CD4-positive, alpha-beta T cell treated with Interleukin-10 for 1 hour (primary cell): ENCODE measurements around the gene ABHD12.

ENCODE experiments used
- DNase-seq: peaks from one replicate; pipeline ENCODE4 v3.0.0-alpha.2; 2020

ABHD12 gene

GRCh38 chr20:25380945-25381614, 9.6 kb downstream of the ABHD12 start:
- DNase-seq: no peak

DNA sequence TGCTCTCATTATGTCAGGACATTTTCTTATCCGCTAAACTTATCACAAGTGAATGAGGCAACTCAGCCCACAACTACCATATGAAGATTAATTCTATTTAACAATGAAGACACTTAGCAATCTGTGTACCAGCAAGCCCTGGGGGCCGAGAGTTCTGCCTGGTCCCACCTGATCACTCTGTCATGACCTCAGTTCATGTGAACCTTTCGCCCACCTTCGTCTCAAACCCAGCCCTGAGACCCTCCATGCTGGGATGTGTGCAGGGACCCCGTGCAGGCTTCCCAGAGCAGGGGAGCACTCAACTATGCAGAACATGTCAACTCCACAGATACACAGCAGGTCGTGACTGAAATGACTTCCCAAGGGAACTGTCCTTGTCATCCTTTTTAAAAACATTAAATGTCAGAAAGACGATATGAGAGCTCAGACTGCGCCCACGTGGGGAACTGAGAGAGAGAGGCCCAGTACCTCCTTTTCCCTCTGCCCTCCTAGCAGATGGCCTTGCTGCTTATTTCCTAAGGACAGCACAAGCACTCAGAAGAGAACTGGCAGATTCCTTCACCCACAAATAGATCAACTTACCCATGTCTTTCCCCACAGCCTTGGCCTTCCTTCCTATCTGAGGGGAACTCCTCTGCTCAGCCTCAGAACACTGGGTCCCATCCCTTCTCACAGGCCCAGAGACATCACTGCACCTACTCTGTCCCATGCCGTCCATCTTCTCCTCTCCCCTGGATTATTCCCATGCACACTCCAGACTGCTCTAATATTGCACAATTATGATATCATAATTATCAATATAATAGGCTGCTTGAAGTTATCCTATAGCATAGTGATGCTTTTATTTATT, 11.5 kb downstream of the ABHD12 start:
- no peak for DNase-seq

- DNase-seq: no peak
Measured at GRCh38 chr20:25378189-25378883, 12.3 kb downstream of the ABHD12 start.

DNA sequence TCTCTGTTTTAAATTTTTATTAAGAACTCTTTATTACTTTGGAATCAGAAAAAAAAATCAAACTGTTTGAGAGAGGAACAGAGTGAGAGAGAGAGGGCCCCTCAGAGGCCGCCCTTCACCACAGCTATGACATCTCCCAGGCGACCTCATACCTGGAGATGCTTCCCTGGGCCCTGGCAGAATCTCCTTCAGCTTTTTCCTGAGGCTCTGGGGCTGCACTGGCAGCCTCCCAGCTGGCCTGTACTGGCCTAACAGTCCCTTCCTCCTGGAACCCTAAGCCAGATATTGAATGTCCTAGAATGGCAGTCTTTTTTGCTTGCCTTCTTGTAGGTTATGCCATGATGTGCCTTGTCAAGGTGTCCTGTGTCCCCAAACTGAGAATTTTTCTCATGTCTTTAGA, 13.7 kb downstream of the ABHD12 start:
- no peak for DNase-seq

GRCh38 chr20:25376236-25376635, 14.4 kb downstream of the ABHD12 start:
- no peak for DNase-seq

DNA sequence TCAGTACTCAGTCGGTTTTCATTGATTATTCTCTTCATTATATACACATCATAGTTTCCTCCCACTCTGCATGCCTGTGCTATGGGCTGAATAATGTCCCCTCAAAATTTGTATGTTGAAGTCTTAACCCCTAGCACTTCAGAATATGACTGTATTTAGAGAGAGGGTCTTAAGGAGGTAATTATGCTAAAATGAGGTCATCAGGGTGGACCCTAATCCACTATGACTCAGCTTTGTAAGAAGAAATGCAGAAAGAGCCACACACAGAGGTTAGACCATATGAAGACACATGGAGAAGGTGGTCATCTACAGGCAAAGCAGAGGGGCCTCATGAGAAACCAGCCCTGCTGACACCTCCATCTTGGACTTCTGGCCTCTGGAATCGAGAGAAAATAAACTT, 15.8 kb downstream of the ABHD12 start:
- DNase-seq: no peak

- DNase-seq: no peak
Measured at GRCh38 chr20:25372584-25373336, 17.9 kb downstream of the ABHD12 start.

DNA sequence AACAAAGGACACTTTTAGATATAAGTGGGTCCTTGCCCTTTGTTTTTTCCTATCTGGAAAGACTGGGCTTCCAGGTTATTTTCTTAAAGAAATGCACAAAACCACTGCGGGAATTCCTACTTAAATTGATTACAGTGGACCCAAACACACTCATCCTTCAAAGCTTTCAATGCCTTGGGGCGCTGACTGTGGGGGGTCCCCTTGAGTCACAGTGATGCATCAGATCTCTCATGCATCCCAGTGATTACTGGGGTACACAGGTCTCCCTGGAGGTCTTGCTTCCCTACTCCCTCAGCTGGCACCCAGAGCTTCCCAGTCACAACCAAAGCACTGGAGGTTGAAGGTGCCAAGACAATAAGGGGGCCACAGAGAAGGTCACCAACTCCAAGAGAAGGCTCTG, 20.7 kb downstream of the ABHD12 start:
- DNase-seq: no peak

GRCh38 chr20:25369529-25369928, 21.1 kb downstream of the ABHD12 start:
- no peak for DNase-seq

DNA sequence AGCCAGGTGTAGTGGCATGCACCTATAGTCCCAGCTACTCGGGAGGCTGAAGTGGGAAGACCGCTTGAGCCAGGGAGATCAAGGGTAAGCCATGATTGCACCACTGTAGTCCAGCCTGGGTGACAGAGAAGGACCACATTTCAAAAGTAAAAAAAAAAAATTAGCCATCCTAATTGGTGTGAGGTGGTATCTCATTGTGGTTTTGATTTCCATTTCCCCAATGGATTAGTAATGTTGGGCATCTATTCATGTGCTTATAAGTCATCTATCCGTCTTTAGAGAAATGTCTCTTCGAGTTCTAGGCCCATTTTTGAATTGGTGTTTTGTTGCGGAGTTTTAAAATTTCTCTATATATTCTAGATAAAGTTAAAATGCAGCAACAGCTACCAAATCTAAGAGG, 21.7 kb downstream of the ABHD12 start:
- no peak for DNase-seq

DNA sequence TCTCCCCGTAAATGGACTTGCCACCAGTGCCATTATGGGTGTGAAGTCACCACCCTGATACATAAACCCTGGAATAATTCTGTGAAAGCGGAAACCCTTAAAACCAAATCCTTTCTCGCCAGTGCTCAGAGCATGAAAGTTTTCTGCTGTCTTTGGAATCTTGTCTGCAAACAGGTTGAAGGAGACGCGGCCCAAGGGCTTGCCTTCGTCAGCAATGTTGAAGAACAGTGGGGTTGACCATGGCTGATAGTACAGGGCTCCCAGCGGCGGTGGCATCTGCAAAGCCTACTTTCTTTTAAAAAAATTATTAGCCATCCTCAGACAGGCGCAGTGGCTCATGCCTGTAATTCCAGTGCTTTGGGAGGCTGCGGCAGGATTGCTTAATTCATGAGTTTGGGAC, 22.1 kb downstream of the ABHD12 start:
- DNase-seq: no peak

- no peak for DNase-seq
Measured at GRCh38 chr20:25364879-25365699, 25.5 kb downstream of the ABHD12 start.

- no peak for DNase-seq
Measured at GRCh38 chr20:25364180-25364788, 26.4 kb downstream of the ABHD12 start.

DNA sequence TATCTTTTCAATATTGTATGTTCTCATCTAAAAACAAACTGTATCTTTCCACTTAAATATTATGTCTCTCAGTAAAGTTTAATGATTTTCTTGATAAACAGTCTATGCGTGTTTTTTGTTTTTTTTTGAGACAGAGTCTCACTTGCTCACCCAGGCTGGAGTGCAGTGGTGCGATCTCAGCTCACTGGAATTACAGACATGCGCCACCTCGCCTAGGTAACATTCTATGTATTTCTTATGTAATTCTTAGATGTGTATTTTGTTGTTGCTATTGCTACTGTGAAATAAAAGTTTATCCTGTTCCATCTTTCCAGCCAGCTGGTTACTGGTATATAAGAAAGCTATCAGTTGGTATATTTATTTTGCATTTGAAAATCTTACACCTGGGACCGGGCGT, 29.4 kb downstream of the ABHD12 start:
- DNase-seq: no peak

- DNase-seq: no peak
Measured at GRCh38 chr20:25360631-25361286, 29.9 kb downstream of the ABHD12 start.

DNA sequence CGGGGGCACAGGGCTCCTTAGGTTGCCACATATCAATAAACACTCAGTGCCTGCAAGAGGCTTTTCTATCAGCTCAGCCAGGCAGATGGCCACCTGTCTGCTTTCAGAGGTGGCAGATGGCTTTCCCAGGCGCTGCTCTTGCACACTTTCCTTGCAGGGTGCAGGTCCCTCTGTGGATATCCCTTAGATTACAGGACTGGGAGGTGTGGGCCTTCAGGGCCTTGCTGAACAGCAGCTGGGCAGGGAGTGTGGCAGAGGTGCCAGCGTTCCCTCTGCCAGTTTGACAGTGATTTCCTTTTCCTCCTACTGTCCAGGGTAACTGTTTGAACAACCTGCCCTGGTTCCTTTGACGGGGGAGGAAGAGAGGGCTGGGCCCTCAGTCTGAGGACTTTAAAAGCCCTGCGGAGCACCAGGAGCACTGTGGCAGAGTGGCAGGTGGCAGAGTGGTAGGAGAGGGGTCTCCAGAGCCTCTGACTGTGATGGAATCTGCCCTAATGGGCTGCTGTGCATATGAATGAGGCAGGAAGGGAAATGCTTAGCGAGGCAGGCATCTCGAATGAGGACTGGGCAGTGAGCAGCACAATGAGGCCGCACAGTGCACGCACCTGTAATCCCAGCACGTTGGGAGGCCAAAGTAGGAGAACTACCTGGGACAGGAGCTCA, 34.2 kb downstream of the ABHD12 start:
- DNase-seq: no peak

GRCh38 chr20:25355866-25356265, 34.8 kb downstream of the ABHD12 start:
- no peak for DNase-seq

GRCh38 chr20:25355011-25355595, 35.5 kb downstream of the ABHD12 start:
- no peak for DNase-seq

DNA sequence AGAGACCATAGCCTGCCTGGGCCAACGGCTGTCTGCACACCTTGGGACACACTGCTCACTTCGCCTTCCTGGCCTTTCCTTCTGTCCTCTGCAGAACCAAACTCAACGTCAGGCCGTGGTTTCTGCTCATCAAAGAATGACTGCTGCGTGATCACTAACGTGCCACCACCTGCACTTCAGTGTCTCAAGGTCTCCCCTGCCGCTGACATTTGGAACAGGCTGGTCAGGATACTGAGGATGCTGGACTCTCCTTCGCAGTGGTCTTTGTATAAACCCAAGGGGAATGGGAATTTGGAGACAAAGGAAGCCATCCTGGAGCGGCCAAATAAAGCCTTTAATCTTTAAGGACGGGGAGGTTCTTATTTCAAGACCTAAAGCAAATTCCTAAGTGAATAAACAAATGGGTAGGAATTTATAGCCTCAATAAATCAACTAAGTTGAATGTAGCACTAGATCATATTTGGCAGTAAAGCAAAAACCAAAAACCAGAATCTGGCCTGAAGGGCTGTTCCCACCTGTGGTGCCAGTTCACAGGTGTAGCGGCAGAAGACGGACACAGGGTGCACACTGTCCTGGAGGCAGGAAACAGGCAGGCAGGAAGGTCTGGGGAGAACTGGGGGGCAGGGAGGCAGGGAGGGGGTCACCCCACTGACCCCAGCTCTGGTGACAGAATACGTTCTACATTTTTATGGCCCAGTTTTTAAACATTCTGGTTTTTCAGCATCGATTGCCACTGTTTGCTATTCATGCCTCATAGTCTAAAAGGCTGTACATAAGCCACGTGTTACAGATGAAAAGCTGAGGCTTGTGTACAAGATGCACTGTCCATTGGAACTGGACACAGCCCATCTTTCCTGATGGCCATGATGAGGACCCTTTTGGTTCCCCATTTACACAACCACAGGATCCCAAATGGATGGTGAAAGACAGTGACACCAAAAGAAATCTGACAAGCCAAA, 36.6 kb downstream of the ABHD12 start:
- DNase-seq: no peak
